NB4 (cell line): ENCODE results near the gene TRMU.
A peak's percentile ranks its signal among the peaks of the same experiment; 100 is the strongest.

ENCODE experiments used
- DNase-seq: peaks from one replicate; pipeline ENCODE4 v3.0.0; 2010; ENCODE audit warnings: low read depth
- H3K4me3 ChIP-seq: one replicate; pipeline ENCODE4 v1.5.1; 2011; ENCODE audit warnings: mild to moderate bottlenecking, low read depth, low read length, moderate library complexity
- CTCF ChIP-seq: IDR thresholded peaks from one replicate; pipeline ENCODE4 v1.5.1; 2012; ENCODE audit warnings: low read depth, low read length
- MAX ChIP-seq: IDR thresholded peaks from 2 replicates; pipeline ENCODE4 v1.6.1; 2011; ENCODE audit warnings: low read depth, low read length
- MYC ChIP-seq: IDR thresholded peaks from 2 replicates; pipeline ENCODE4 v1.6.1; 2011; ENCODE audit warnings: low read depth, low read length
- POLR2A ChIP-seq: IDR thresholded peaks from 2 replicates; pipeline ENCODE4 v1.6.1; 2011; ENCODE audit warnings: mild to moderate bottlenecking; ENCODE audit not compliant: insufficient read length; ENCODE audit errors: extremely low read depth

The TRMU gene

GRCh38 chr22:46386312-46386711 is 50.8 kb downstream of the TRMU start:
- TF ChIP-seq CTCF (peak; percentile 10), MAX (no peak), POLR2A (no peak)
- H3K4me3 ChIP-seq: no peak overlapping the region
- no peak for DNase-seq

GRCh38 chr22:46387748-46388147 is 52.2 kb downstream of the TRMU start:
- DNase-seq: no peak
- TF ChIP-seq MYC (no peak), MAX (no peak), POLR2A (no peak), CTCF (no peak)
- no peak overlapping the region for H3K4me3 ChIP-seq

GRCh38 chr22:46388647-46389046 is 53.1 kb downstream of the TRMU start:
- TF ChIP-seq POLR2A (no peak), MYC (no peak)
- no peak overlapping the region for H3K4me3 ChIP-seq
- DNase-seq: no peak

- H3K4me3 ChIP-seq: no peak overlapping the region
- DNase-seq: no peak
- TF ChIP-seq POLR2A (no peak), MYC (no peak)
These were observed 53.6 kb downstream of the TRMU start for GRCh38 chr22:46389081-46389480.

GRCh38 chr22:46390105-46390651 is 54.7 kb downstream of the TRMU start:
- no peak overlapping the region for H3K4me3 ChIP-seq
- TF ChIP-seq CTCF (no peak), MYC (no peak), POLR2A (no peak), MAX (no peak)

GRCh38 chr22:46390652-46391301 is 55.3 kb downstream of the TRMU start:
- no peak for DNase-seq
- TF ChIP-seq MYC (no peak), CTCF (no peak), POLR2A (no peak), MAX (no peak)
- no peak overlapping the region for H3K4me3 ChIP-seq

More at GRCh38 chr22:46390105-46390651, 54.7 kb downstream of the TRMU start:
- no peak for DNase-seq

GRCh38 chr22:46391486-46392136 is 56.1 kb downstream of the TRMU start:
- H3K4me3 ChIP-seq: no peak overlapping the region
- TF ChIP-seq POLR2A (no peak), CTCF (no peak), MYC (no peak), MAX (no peak)
- no peak for DNase-seq
